ENCODE results near the gene TIMM10. TPM values are rescaled to one million over a fixed set of nuclear protein-coding genes. Genes with fewer than 3 reads are reported as not detected.

TIMM10 gene
- total RNA-seq, 3 donors from 2014 or later = 25.5 to 50.1 (median 49.9) TPM

- Histone ChIP-seq H3K36me3 (ENCODE audit: low read depth) (no peaks in the 10 kb centered on the region), H3K4me3 (no peak overlapping the region), H3K9me3 (no peaks in the 10 kb centered on the region), H3K4me1 (ENCODE audit: low read depth) (peaks cover 4% of the 10 kb centered on the region)
- ATAC-seq (no peak), DNase-seq (no peak)
- TF ChIP-seq CTCF (IDR thresholded peaks at IDR 0.05) = no peak
- intact Hi-C loops (cut with DNase I, micrococcal nuclease) = no loop called here
These were observed 22.0 kb downstream of the TIMM10 start for GRCh38 chr11:57508341-57509170.

DNA sequence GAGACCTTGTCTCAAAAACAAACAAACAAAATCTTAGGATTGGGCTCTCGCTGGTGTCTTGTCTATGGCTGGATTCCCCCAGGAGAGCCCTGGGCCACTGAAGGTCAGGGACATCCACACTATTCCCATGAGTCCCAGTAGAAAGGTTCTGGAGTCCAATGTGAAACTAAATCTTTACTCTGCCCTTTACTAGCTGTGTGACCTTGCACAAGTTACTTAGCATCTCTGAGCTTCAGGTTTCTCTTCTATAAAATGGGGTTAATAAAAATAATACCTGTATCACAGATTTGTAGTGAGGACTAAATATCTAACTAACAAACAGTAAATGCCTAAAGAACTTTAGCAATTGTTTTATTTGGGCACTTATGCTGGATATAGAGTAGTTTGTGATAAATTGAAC is 24.0 kb downstream of the TIMM10 start:
- H3K9me3 ChIP-seq = no peaks in the 10 kb centered on the region
- TF ChIP-seq CTCF (IDR thresholded peaks at IDR 0.05) = no peak
- H3K4me3 ChIP-seq = no peak overlapping the region
- DNase-seq (no peak), ATAC-seq (no peak)
- intact Hi-C loops (cut with DNase I, micrococcal nuclease) = no loop called here
- H3K36me3 ChIP-seq (ENCODE audit: low read depth) = no peaks in the 10 kb centered on the region
- H3K4me1 ChIP-seq (ENCODE audit: low read depth) = no peaks in the 10 kb centered on the region

DNA sequence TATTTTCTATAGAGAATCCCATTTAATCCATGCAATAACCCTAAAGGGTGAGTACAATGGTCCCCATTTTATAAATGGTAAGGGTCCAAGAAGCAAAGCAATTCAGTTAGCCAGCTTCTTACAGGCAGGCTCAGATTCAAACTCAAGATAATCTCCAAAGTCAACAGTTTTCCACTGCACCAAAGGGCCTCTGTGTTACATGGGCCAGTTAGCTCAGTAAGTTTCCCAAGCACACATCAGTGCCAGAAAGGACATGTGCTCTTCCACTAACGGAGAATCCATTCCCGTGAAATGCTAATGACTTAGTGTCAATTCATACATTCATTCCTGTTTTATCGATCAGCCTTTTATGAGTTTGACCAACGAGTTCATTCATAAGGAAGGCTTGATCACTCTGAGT is 26.0 kb downstream of the TIMM10 start:
- Histone ChIP-seq H3K36me3 (ENCODE audit: low read depth) (no peaks in the 10 kb centered on the region), H3K4me1 (ENCODE audit: low read depth) (peaks cover 2% of the 10 kb centered on the region), H3K9me3 (no peaks in the 10 kb centered on the region), H3K4me3 (no peak overlapping the region)
- intact Hi-C loops (cut with DNase I, micrococcal nuclease) = no loop called here
- ATAC-seq (no peak), DNase-seq (no peak)
- TF ChIP-seq CTCF (IDR thresholded peaks at IDR 0.05) = no peak

DNA sequence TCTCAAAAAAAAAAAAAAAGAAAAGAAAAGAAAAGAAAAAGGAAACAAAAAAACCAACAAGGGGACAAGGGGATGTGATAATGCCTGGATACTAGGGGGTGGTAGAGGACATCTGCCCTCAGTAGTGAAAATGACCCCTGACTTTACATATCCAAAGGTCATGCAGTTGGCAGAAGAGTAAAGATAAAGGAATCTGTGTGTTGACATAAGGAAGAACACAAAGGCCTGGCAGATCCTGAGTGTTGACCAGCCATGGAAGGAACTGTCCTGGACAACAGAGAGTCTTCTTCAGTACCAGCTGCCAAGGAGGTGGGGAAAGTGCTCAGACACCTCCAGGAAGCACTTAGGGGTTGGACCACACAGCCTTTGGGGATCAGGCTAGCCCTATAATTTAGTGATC is 27.7 kb downstream of the TIMM10 start:
- ATAC-seq = no peak
- Histone ChIP-seq H3K4me3 (no peak overlapping the region), H3K9me3 (no peaks in the 10 kb centered on the region), H3K4me1 (ENCODE audit: low read depth) (peaks cover 5% of the 10 kb centered on the region), H3K36me3 (ENCODE audit: low read depth) (no peaks in the 10 kb centered on the region)
- intact Hi-C loops (cut with DNase I, micrococcal nuclease) = no loop called here
- no peak for DNase-seq
- TF ChIP-seq CTCF (IDR thresholded peaks at IDR 0.05) = no peak

GRCh38 chr11:57502376-57502775 is 28.2 kb downstream of the TIMM10 start:
- ATAC-seq (no peak), DNase-seq (no peak)
- TF ChIP-seq CTCF (IDR thresholded peaks at IDR 0.05) = no peak
- H3K9me3 ChIP-seq = no peaks in the 10 kb centered on the region
- H3K4me1 ChIP-seq (ENCODE audit: low read depth) = peaks cover 5% of the 10 kb centered on the region
- no peak overlapping the region for H3K4me3 ChIP-seq
- no peaks in the 10 kb centered on the region for H3K36me3 ChIP-seq (ENCODE audit: low read depth)
- intact Hi-C loops (cut with DNase I, micrococcal nuclease) = no loop called here
